ENCODE results near the gene RESP18. TPM values are rescaled to one million over a fixed set of nuclear protein-coding genes. Genes with fewer than 3 reads are reported as not detected.
"Not testable (repeated sequence)": the region's sequence is repeated elsewhere in the genome, so short reads cannot be mapped to it uniquely, and the experiment has no call there.

The RESP18 gene
- total RNA-seq, 1 experiment from 2014 or later, result not detected

DNA sequence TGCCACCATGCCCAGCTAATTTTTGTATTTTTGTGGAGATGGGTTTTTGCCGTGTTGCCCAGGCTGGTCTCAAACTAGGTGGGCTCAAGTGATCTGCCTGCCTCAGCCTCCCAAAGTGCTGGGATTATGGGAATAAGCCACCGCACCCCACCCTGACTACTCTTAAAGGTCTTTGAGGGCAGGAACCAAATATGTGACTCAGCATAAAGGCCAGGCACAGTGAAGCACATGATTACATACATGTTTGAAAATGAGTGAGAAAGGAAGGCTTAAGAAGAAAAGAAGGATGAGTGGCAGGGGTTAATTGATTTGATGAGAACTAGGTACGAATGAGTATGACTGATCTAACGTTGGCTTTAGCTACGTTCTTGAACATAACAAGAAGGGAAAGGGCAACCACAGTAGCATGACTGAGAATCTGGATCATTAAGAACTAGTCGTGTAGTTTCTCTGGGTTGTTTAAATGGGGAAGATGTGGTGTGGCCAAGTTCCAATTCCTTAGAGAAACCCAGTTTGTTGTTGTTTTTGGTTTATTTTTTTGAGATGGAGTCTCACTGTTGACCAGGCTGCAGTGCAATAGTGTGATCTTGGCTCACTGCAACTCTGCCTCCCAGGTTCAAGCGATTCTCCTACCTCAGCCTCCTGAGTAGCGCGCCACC, 6.8 kb downstream of the RESP18 start:
- no peak for DNase-seq (ENCODE audit: low spot score)

- DNase-seq (ENCODE audit: low spot score), result no peak
Observed at GRCh38 chr2:219325136-219325535, 7.4 kb downstream of the RESP18 start.

- DNase-seq (ENCODE audit: low spot score), result no peak
Observed at GRCh38 chr2:219323434-219323833, 9.1 kb downstream of the RESP18 start.

GRCh38 chr2:219314804-219315468, 17.6 kb downstream of the RESP18 start:
- DNase-seq (ENCODE audit: low spot score), result no peak

GRCh38 chr2:219312683-219313263, 19.8 kb downstream of the RESP18 start:
- DNase-seq (ENCODE audit: low spot score), result not testable (repeated sequence)

GRCh38 chr2:219309278-219309677, 23.3 kb downstream of the RESP18 start, which contains the start of gene PTPRN:
PTPRN (minus strand) TSS chr2:219309401; CDS start chr2:219309332, 69 bp downstream.
- DNase-seq (ENCODE audit: low spot score), result no peak

GRCh38 chr2:219308142-219309101, 24.1 kb downstream of the RESP18 start:
- peak; percentile 73 for DNase-seq (ENCODE audit: low spot score)

DNA sequence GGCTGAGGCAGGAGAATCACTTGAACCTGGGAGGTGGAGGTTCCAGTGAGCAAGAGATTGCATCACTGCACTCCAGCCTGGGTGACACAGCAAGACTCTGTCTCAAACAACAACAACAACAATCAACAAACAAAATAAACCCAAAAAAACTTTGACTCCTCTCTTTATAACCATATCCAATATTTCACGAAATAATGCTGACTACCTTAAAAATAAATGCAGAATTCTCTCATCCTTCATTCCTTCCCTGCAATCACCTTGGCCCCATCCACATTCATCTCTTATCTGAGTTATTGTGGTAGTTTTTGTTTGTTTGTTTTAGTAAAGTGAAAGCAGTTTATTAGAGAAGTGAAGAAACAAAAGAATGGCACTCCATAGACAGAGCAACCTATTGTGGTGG, 26.5 kb downstream of the RESP18 start:
- no peak for DNase-seq (ENCODE audit: low spot score)

DNA sequence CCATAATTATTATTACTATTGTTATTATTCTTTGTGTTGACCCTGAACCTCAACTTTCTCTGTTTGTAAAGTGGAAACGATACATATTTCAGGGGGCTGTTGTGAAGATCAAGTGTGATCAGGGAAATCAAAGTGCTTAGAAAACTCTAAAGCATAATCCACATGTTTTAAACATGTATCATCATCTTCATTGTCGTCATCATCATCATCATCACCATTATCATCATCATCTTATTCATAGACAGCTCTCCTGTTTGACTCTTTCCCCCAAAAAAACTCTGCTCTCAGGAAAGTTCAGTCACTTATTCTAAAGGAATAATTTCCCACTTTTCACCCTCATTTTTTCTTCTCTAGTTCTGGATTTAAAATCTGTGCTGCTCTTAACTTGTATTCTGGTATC, 28.3 kb downstream of the RESP18 start:
- no peak for DNase-seq (ENCODE audit: low spot score)

DNA sequence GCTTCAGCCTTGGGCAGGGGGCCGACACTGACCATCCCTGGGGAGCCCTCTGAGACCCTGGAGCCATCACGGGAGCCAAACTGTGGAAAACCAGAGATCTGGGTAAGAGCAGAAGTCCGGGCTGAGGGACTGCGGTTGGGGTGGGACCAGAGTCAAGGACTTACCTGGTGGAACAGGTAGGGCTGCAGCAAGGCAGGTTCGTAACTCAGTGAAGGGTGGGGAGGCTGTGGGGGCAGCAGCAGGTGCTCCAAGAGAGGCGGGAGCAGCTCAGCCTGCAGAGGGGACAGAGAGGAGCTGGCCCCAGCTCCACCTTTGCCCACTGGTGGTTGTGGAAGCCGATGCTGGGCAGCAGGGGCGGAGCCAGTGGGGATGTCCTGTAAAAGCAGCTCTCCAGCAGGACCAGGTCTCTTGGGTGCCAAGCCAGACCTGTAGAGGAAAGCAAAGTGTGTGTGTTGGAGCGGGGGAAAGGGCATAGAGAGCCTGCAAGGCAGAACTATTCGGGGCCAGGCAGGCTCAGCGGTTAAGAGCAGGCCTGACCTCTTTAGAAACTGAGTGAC, 30.1 kb downstream of the RESP18 start:
- DNase-seq (ENCODE audit: low spot score), result no peak

- no peak for DNase-seq (ENCODE audit: low spot score)
Observed at GRCh38 chr2:219300022-219300421, 32.5 kb downstream of the RESP18 start.

DNA sequence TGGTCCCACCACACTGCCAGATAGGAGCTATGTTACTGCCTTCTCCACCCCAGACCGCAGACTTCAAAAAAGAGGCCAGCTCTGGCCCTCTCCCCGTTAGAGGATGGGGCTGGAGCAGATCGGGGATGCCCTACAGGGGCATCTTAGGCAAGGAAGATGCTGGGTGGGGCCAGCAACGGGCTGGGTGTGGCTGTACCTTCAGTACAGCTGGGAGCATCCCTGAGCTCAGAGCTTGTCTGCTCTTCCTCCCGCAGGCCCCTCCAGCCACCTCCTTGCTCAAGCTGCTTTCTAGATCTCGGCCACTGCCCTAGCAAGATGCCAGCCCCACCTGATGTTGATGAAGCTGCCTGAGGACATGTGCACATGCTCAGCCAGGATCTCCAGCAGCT, 33.2 kb downstream of the RESP18 start:
- no peak for DNase-seq (ENCODE audit: low spot score)

GRCh38 chr2:219298759-219299371, 33.7 kb downstream of the RESP18 start:
- DNase-seq (ENCODE audit: low spot score), result peak; percentile 81

DNA sequence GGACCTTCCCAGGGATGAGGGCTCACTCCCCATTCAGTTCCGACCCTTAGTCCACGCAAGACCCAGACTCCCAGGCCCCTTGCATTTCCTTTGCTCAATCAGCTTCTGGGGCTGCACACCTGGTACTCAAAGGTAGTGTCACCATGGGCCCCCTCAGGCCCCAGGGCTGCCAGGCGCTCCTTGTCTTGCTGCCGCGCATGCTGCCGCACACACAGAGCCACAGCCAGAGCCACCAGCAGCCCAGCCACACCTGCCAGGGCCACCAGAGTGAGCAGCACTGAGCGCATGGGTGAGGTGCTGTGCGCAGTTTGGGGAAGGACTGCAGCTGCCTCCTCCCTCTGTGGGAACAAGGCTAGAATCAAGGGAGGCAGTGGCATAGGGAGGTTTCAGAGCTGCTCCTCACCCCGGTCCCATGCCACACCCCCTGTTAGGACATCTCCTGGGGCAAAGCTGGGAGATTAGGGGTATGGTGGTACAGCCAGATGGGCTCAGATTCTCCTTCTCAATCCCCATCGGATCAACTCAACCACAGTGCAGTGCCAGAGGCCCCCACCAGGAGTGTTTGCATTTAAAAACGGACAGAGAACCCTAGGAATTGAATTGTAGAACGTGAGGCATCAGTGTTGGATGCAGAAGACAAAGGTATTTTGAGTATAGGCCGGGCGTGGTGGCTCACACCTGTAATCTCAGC, 34.6 kb downstream of the RESP18 start:
- DNase-seq (ENCODE audit: low spot score), result no peak

DNA sequence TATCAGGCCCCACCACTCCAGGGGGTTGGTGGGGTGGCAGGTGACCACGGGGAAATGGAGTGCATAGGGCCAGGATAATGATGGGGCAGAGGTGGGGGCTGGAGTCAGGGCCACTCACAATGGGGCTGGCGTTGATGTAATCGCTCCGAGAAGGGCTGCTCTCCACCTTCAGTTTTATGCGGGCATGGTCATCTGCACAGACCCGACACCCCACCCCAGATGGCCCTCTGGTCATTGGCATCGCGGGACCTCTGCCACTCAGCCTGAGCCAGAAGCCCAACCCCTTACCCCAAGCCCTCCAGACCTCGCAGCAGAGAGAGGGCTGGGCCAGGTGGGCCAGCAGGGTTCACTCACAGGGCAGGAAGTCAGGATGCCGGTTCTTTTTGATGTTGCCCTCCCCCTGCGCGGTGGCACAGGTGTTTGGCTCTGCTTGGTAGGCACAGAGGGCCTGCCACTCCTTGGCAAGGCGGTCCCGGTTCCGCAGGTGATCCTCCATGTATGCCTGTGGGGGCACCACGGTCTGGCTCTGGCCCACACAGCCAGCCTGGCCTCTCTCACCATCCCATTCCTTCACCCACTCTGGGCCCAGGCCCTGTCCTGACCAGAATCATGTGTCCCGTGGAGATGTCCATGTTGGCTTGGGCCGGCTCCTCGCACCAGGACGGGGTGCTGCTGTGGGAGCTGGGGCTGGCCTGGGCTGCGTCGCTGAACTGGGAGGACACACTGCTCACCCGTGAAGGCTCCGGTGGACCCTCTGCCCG, 35.7 kb downstream of the RESP18 start:
- DNase-seq (ENCODE audit: low spot score), result no peak

GRCh38 chr2:219296142-219296541, 36.4 kb downstream of the RESP18 start:
- no peak for DNase-seq (ENCODE audit: low spot score)

- peak; percentile 88 for DNase-seq (ENCODE audit: low spot score)
Observed at GRCh38 chr2:219294356-219295351, 37.9 kb downstream of the RESP18 start.

- no peak for DNase-seq (ENCODE audit: low spot score)
Observed at GRCh38 chr2:219293736-219294231, 38.8 kb downstream of the RESP18 start.
